Activated T-helper 1 cell treated with anti-CD3 and anti-CD28 coated beads, Interleukin-12 subunit alpha, Interleukin-12 subunit beta, Interleukin-2, Interleukin-4 antibody, amounts not matched to agents 30 ng/mL and 10 ng/mL and 1 ng/mL, durations not matched to agents 14 hours and 24 hours and 36 hours (primary cell): Measurements from ENCODE around the gene MMGT1. TPM values are rescaled to one million over a fixed set of nuclear protein-coding genes. Genes with fewer than 3 reads are reported as not detected.

Experiments used
- DNase-seq: peaks from one replicate; pipeline ENCODE4 v3.0.0; 2021; ENCODE audit warnings: low spot score
- H3K27ac Mint-ChIP-seq: one replicate; pipeline ENCODE4 v1.8.0; 2021; ENCODE audit warnings: mild to moderate bottlenecking, mixed read lengths
- H3K27me3 Mint-ChIP-seq: one replicate; pipeline ENCODE4 v1.8.0; 2022; ENCODE audit warnings: mild to moderate bottlenecking, moderate library complexity, mixed read lengths; ENCODE audit not compliant: insufficient read depth
- H3K36me3 Mint-ChIP-seq: one replicate; pipeline ENCODE4 v1.8.0; 2021; ENCODE audit warnings: low read depth, mixed read lengths
- H3K4me1 Mint-ChIP-seq: one replicate; pipeline ENCODE4 v1.8.0; 2021; ENCODE audit warnings: low read depth, mixed read lengths
- H3K4me3 Mint-ChIP-seq: one replicate; pipeline ENCODE4 v1.8.0; 2021; ENCODE audit warnings: mild to moderate bottlenecking, moderate library complexity, mixed read lengths
- H3K9me3 Mint-ChIP-seq: one replicate; pipeline ENCODE4 v1.8.0; 2021; ENCODE audit warnings: mixed read lengths
- intact Hi-C: fragments of 100-400 bp; cut with micrococcal nuclease; formaldehyde crosslinking; loops from one replicate; pipeline ENCODE4 v1.15.1; 2024
- total RNA-seq: library from RNA; stranded (reverse); gene quantifications from 2 replicates; pipeline ENCODE4 v1.2.3, GENCODE V29; 2022

Gene MMGT1
- 25.2 and 26.4 TPM in 2 replicates for total RNA-seq

- DNase-seq = peak; percentile 74
- Mint-ChIP-seq H3K27ac (peak within 1 kb of the TSS; percentile 91), H3K4me3 (peak within 1 kb of the TSS; percentile 90), H3K27me3 (peaks cover 2% of the 10 kb centered on the region), H3K9me3 (no peaks in the 10 kb centered on the region), H3K36me3 (no peaks in the 10 kb centered on the region), H3K4me1 (peaks cover 40% of the 10 kb centered on the region)
- intact Hi-C loops = loop anchor here (1.0 to 5.0 kb wide), 7 partner anchors 12 to 1801 kb away; partner anchors contain the start of genes HTATSF1, MAP7D3, SLC9A6 and SMIM10L2A
Observed at GRCh38 chrX:135973548-135974278, at the start of gene MMGT1. Gene MMGT1 (minus strand): TSS chrX:135973988. CDS start chrX:135973675, 313 bp downstream.

- H3K4me1 Mint-ChIP-seq = peaks cover 5% of the 10 kb centered on the region
- intact Hi-C loops = loop anchor here (10.0 kb wide), 2 partner anchors 553 to 673 kb away; no protein-coding TSS in a partner anchor
- no peak overlapping the region for H3K4me3 Mint-ChIP-seq
- DNase-seq = no peak
- no peaks in the 10 kb centered on the region for H3K9me3 Mint-ChIP-seq
- H3K27ac Mint-ChIP-seq = no peak overlapping the region
- peaks cover 33% of the 10 kb centered on the region for H3K36me3 Mint-ChIP-seq
- H3K27me3 Mint-ChIP-seq = no peaks in the 10 kb centered on the region
Observed at GRCh38 chrX:136021903-136022302, 48.1 kb upstream of the MMGT1 start.

DNA sequence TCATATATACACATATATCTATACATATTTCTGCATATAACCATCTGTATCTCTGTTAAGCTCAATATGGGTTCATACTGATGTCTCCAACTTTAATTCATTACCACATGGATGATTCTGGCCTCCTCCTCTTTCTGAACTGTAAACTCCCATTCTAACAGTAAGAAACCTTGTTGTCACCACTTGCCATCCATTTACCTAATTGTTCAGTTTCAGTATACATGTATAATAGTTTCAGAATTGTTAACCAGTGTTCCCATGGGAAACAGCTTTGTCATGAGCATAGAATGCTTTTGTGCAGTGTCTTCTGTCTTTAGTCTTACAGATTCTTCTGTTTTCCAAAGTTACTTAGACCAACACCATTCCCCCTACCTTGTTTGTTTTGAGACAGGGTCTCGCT, 47.4 kb upstream of the MMGT1 start:
- Mint-ChIP-seq H3K4me3 (no peak overlapping the region), H3K27ac (no peak overlapping the region), H3K36me3 (peaks cover 34% of the 10 kb centered on the region), H3K9me3 (no peaks in the 10 kb centered on the region), H3K27me3 (no peaks in the 10 kb centered on the region), H3K4me1 (peaks cover 5% of the 10 kb centered on the region)
- intact Hi-C loops = loop anchor here (10.0 kb wide), 2 partner anchors 554 to 674 kb away; no protein-coding TSS in a partner anchor
- no peak for DNase-seq

DNA sequence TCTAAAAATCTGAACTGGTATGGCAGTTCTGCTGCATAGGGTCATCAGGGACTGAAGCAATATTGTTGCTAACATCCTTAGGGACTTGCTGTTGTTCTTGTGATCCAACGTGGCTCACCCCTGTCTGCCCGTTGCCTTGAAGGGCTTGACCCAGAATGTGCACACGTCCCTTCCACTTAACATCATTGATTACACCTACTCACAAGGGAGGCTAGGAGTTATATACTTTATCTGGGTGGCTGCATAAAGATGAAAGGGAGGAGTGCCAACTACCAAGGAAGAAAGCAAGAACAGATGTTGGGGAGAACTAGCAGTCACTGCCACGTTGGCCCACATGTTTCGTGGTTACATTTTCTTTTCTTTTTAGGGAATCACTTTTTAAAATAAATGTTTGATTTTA, 45.4 kb upstream of the MMGT1 start:
- H3K27me3 Mint-ChIP-seq = no peaks in the 10 kb centered on the region
- intact Hi-C loops = no loop called here
- H3K4me3 Mint-ChIP-seq = no peak overlapping the region
- H3K9me3 Mint-ChIP-seq = no peaks in the 10 kb centered on the region
- H3K27ac Mint-ChIP-seq = no peak overlapping the region
- peaks cover 31% of the 10 kb centered on the region for H3K36me3 Mint-ChIP-seq
- peaks cover 5% of the 10 kb centered on the region for H3K4me1 Mint-ChIP-seq
- no peak for DNase-seq

GRCh38 chrX:136016881-136017280, 43.1 kb upstream of the MMGT1 start:
- H3K9me3 Mint-ChIP-seq = no peaks in the 10 kb centered on the region
- H3K27ac Mint-ChIP-seq = no peak overlapping the region
- no peak overlapping the region for H3K4me3 Mint-ChIP-seq
- intact Hi-C loops = no loop called here
- peaks cover 5% of the 10 kb centered on the region for H3K4me1 Mint-ChIP-seq
- H3K27me3 Mint-ChIP-seq = no peaks in the 10 kb centered on the region
- peaks cover 32% of the 10 kb centered on the region for H3K36me3 Mint-ChIP-seq
- no peak for DNase-seq

DNA sequence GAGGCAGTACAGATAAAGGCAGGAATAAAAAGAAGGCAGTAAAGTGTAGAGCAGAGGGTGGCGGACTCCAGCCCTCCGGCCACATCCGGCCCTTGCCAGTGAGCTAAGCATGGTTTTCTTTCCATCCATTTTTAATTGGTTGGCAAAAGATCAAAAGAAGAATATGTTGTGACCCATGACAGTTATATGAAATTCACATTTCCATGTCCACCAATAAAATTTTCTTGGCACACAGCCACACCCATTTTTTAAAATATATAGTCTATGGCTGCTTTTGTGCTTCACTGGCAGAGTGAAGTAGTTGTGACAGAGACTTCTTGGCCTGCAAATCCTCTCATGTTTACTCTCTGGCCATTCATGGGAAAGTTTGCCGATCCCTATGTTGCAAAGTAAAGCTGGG, 41.2 kb upstream of the MMGT1 start:
- Mint-ChIP-seq H3K27me3 (no peaks in the 10 kb centered on the region), H3K27ac (no peak overlapping the region), H3K4me3 (no peak overlapping the region), H3K4me1 (no peaks in the 10 kb centered on the region), H3K36me3 (peaks cover 28% of the 10 kb centered on the region), H3K9me3 (no peaks in the 10 kb centered on the region)
- no peak for DNase-seq
- intact Hi-C loops = no loop called here

DNA sequence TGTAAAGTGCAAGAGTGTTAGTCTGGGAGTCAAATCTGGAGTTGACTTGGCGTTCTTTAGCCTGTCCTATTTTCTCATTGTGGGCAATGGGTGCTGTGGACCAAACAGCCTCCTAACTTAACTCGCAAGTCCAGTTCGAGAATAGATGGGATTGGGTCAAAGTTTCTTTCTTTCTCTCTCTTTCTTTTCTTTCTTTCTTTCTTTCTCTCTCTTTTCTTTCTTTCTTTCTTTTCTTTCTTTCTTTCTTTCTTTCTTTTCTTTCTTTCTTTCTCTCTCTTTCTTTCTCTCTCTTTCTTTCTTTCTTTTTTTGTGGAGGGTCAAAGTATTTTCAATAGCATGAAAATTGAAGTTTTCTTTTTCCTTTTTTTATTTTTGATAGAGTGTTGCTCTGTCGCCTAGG, 14.5 kb upstream of the MMGT1 start:
- intact Hi-C loops = loop anchor here (5.0 kb wide), 1 partner anchor 159 kb away; the partner anchor contains the start of gene FHL1

GRCh38 chrX:135985973-135986310, 12.2 kb upstream of the MMGT1 start:
- Mint-ChIP-seq H3K4me1 (peaks cover 52% of the 10 kb centered on the region), H3K36me3 (peaks cover 2% of the 10 kb centered on the region), H3K9me3 (no peaks in the 10 kb centered on the region), H3K27ac (peak overlapping the region; percentile 55), H3K4me3 (peak overlapping the region; percentile 92), H3K27me3 (no peaks in the 10 kb centered on the region)
- intact Hi-C loops = loop anchor here (1.0 to 5.0 kb wide), 4 partner anchors 12 to 511 kb away; partner anchors contain the start of genes FHL1, HTATSF1 and MAP7D3
- no peak for DNase-seq

More for the DNA sequence above, 14.5 kb upstream of the MMGT1 start:
- no peaks in the 10 kb centered on the region for H3K9me3 Mint-ChIP-seq
- H3K4me3 Mint-ChIP-seq = no peak overlapping the region
- H3K27me3 Mint-ChIP-seq = no peaks in the 10 kb centered on the region
- DNase-seq = no peak
- H3K4me1 Mint-ChIP-seq = peaks cover 56% of the 10 kb centered on the region
- peaks cover 12% of the 10 kb centered on the region for H3K36me3 Mint-ChIP-seq
- no peak overlapping the region for H3K27ac Mint-ChIP-seq

DNA sequence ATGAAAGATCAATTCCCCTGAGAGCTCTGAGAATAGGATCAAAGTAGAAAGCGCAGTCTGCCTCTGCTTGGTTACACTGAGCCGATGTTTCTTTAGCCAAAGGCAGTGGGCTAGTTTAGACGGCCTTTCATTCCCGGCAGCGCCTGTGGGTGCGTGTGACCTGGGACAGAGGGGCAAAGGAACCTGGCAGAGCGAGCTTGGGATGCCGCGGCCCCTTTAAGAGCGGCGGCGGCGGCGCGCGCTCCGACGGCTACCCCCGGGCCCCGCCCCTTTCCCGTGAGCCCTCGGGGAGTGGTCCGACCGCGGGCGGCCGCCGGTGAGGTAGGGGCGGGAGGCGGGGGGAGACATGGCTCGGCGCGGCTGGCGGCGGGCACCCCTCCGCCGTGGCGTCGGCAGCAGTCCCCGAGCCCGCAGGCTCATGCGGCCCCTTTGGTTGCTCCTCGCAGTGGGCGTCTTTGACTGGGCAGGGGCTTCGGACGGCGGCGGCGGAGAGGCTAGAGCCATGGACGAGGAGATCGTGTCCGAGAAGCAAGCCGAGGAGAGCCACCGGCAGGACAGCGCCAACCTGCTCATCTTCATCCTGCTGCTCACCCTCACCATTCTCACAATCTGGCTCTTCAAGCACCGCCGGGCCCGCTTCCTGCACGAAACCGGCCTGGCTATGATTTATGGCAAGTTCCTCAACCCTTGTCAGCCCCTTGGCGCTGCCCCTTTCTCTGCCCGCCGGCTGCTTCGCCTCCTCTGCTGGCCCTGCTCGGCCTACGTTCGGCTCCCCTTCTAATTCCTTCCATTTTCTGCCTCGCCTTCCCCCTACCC, 11.6 kb upstream of the MMGT1 start, which contains the start of gene SLC9A6:
SLC9A6 (plus strand) TSS at position 279 of the 816 bp plus-strand sequence; CDS start at position 503, 224 bp downstream.
- Mint-ChIP-seq H3K27me3 (no peaks in the 10 kb centered on the region), H3K36me3 (no peaks in the 10 kb centered on the region), H3K9me3 (no peaks in the 10 kb centered on the region), H3K27ac (peak within 1 kb of the TSS; percentile 86), H3K4me3 (peak within 1 kb of the TSS; percentile 92), H3K4me1 (peaks cover 52% of the 10 kb centered on the region)
- peak; percentile 59 for DNase-seq
- intact Hi-C loops = loop anchor here (1.0 to 5.0 kb wide), 4 partner anchors 11 to 511 kb away; partner anchors contain the start of genes FHL1, HTATSF1 and MAP7D3

GRCh38 chrX:135984791-135985156, 11.0 kb upstream of the MMGT1 start:
- H3K27ac Mint-ChIP-seq = peak overlapping the region; percentile 86
- intact Hi-C loops = loop anchor here (1.0 to 5.0 kb wide), 4 partner anchors 10 to 512 kb away; partner anchors contain the start of genes FHL1, HTATSF1 and MAP7D3

GRCh38 chrX:135984256-135984655, 10.5 kb upstream of the MMGT1 start:
- H3K27ac Mint-ChIP-seq = peak overlapping the region; percentile 86
- H3K4me1 Mint-ChIP-seq = peaks cover 47% of the 10 kb centered on the region
- peak overlapping the region; percentile 92 for H3K4me3 Mint-ChIP-seq
- H3K9me3 Mint-ChIP-seq = no peaks in the 10 kb centered on the region
- DNase-seq = no peak
- intact Hi-C loops = loop anchor here (2.0 kb wide), 2 partner anchors 267 to 513 kb away; partner anchors contain the start of genes HTATSF1 and MAP7D3
- no peaks in the 10 kb centered on the region for H3K27me3 Mint-ChIP-seq
- no peaks in the 10 kb centered on the region for H3K36me3 Mint-ChIP-seq

More at GRCh38 chrX:135984791-135985156, 11.0 kb upstream of the MMGT1 start:
- no peak for DNase-seq
- Mint-ChIP-seq H3K36me3 (no peaks in the 10 kb centered on the region), H3K9me3 (no peaks in the 10 kb centered on the region), H3K27me3 (no peaks in the 10 kb centered on the region), H3K4me3 (peak overlapping the region; percentile 92), H3K4me1 (peaks cover 51% of the 10 kb centered on the region)

- Mint-ChIP-seq H3K27ac (peak overlapping the region; percentile 86), H3K27me3 (no peaks in the 10 kb centered on the region), H3K36me3 (no peaks in the 10 kb centered on the region), H3K4me3 (peak overlapping the region; percentile 92), H3K4me1 (peaks cover 43% of the 10 kb centered on the region), H3K9me3 (no peaks in the 10 kb centered on the region)
- intact Hi-C loops = no loop called here
- DNase-seq = no peak
Observed at GRCh38 chrX:135982860-135983259, 9.1 kb upstream of the MMGT1 start.
